ENCODE data around the gene CA10.

The CA10 gene

GRCh38 chr17:51608251-51608933 lies 550.1 kb downstream of the CA10 start:
- DNase-seq (ENCODE audit: low read depth in 2 of 2), result no peak

- DNase-seq (ENCODE audit: low read depth in 2 of 2), result no peak
Observed at GRCh38 chr17:51607512-51607911, 551.0 kb downstream of the CA10 start.

- DNase-seq (ENCODE audit: low read depth in 2 of 2), result no peak
Observed at GRCh38 chr17:51604299-51605020, 554.1 kb downstream of the CA10 start.

- no peak for DNase-seq (ENCODE audit: low read depth in 2 of 2)
Observed at GRCh38 chr17:51601622-51602261, 556.8 kb downstream of the CA10 start.

GRCh38 chr17:51598824-51599223 lies 559.7 kb downstream of the CA10 start:
- no peak for DNase-seq (ENCODE audit: low read depth in 2 of 2)

- no peak for DNase-seq (ENCODE audit: low read depth in 2 of 2)
Observed at GRCh38 chr17:51597345-51597744, 561.2 kb downstream of the CA10 start.

GRCh38 chr17:51595826-51596398 lies 562.6 kb downstream of the CA10 start:
- DNase-seq (ENCODE audit: low read depth in 2 of 2), result no peak

GRCh38 chr17:51590071-51590656 lies 568.4 kb downstream of the CA10 start:
- DNase-seq (ENCODE audit: low read depth in 2 of 2), result no peak

- DNase-seq (ENCODE audit: low read depth in 2 of 2), result no peak
Observed at GRCh38 chr17:51588063-51588462, 570.5 kb downstream of the CA10 start.

GRCh38 chr17:51587516-51587915 lies 571.0 kb downstream of the CA10 start:
- no peak for DNase-seq (ENCODE audit: low read depth in 2 of 2)

GRCh38 chr17:51585514-51586104 lies 572.9 kb downstream of the CA10 start:
- no peak for DNase-seq (ENCODE audit: low read depth in 2 of 2)

- no peak for DNase-seq (ENCODE audit: low read depth in 2 of 2)
Observed at GRCh38 chr17:51580869-51581268, 577.6 kb downstream of the CA10 start.

Measured in stimulated activated CD8-positive, alpha-beta memory T cell treated with anti-CD3 and anti-CD28 coated beads, Interleukin-2, amount 100 ng/mL, for 1 hour (primary cell).